K562 (cell line): ENCODE measurements around the gene SLC38A1. TPM values are rescaled to one million over a fixed set of nuclear protein-coding genes. Genes with fewer than 3 reads are reported as not detected.

Experiments used
- CREM ChIP-seq: IDR thresholded peaks from 2 replicates; pipeline ENCODE4 v1.6.1; 2014; ENCODE audit warnings: antibody characterized with exemption, low read depth
- PHF8 ChIP-seq: fragments of 200-600 bp; sonication (generic); IDR thresholded peaks from 2 replicates; pipeline ENCODE4 v1.6.1; 2012; ENCODE audit warnings: mixed run types, mild to moderate bottlenecking, inconsistent platforms, low read length, moderate library complexity, borderline replicate concordance
- ZNF311 ChIP-seq: fragments of 250-450 bp; sonication (Bioruptor Pico); IDR thresholded peaks from 2 replicates; pipeline ENCODE4 v1.4.0; 2020; ENCODE audit warnings: mild to moderate bottlenecking, moderate library complexity
- ZNF318 ChIP-seq, 2 experiments: fragments of 450-650 bp; IDR thresholded peaks; 2 replicates each; pipeline ENCODE4 v1.6.1; 2016; ENCODE audit warnings: mild to moderate bottlenecking in 2 of 2, borderline replicate concordance in 1 of 2, low read depth in 1 of 2, moderate library complexity in 1 of 2
- polyA plus RNA-seq, 8 experiments: library from polyadenylated mRNA; depleted of rRNA in 4 of 8; stranded (reverse) in 5 of 8; unstranded in 3 of 8; fragments of >200 nt; fragmentation: Nextera tagmentation in 2 of 8; fragmentation: Illumina TruSeq in 1 of 8; extraction: Ambion mirVana in 2 of 8; extraction: Trizol in 1 of 8; gene quantifications; 2 replicates each; pipeline versions ENCODE4 v1.2.1 to v1.2.3, GENCODE V29; 2011 to 2014; ENCODE audit warnings: inconsistent platforms in 1 of 8, missing spikeins in 1 of 8
- total RNA-seq, 7 experiments: library from RNA; depleted of rRNA in 6 of 7; stranded (reverse); fragments of >200 nt in 6 of 7; fragmentation: Illumina TruSeq in 2 of 7; extraction: Trizol in 2 of 7; gene quantifications; 2 replicates each; pipeline versions ENCODE4 v1.2.1 to v1.2.3, GENCODE V29; 2011 to 2021; ENCODE audit warnings: low replicate concordance in 1 of 7

SLC38A1 gene
- total and polyA plus RNA-seq, 9 of the 15 experiments (the other 6 are each of a cell fraction or from before 2014, with no cell fraction given) = 51.9 to 112 (median 75.0) TPM

GRCh38 chr12:46259071-46259470, 9.8 kb downstream of the SLC38A1 start (continued):
- TF ChIP-seq ZNF318 (IDR thresholded peaks at IDR 0.05; ENCODE audit: borderline replicate concordance in 1 of 2, low read depth in 1 of 2) (no peak), PHF8 (no peak), ZNF311 (no peak), CREM (no peak)
- TF ChIP-seq, all 486 proteins: peak for 0
